GM19351 (cell line): ENCODE results near the gene CSMD2.

ENCODE experiments used
- ATAC-seq: cut with Tn5 transposase; IDR thresholded peaks from one replicate; pipeline ENCODE4 v1.9.1; 2021; ENCODE audit warnings: mild to moderate bottlenecking, moderate library complexity; ENCODE audit not compliant: unreplicated experiment

The CSMD2 gene

GRCh38 chr1:34013136-34013535, 151.9 kb downstream of the CSMD2 start:
- no peak for ATAC-seq

- ATAC-seq, result no peak
These were observed 155.6 kb downstream of the CSMD2 start for GRCh38 chr1:34009340-34009985.

GRCh38 chr1:34007760-34008159, 157.3 kb downstream of the CSMD2 start:
- ATAC-seq, result no peak

GRCh38 chr1:34005309-34005708, 159.7 kb downstream of the CSMD2 start:
- ATAC-seq, result no peak

GRCh38 chr1:34002810-34003209, 162.2 kb downstream of the CSMD2 start:
- ATAC-seq, result no peak

- no peak for ATAC-seq
These were observed 167.6 kb downstream of the CSMD2 start for GRCh38 chr1:33997127-33998036.

GRCh38 chr1:33996281-33996680, 168.7 kb downstream of the CSMD2 start:
- no peak for ATAC-seq

- ATAC-seq, result no peak
These were observed 171.7 kb downstream of the CSMD2 start for GRCh38 chr1:33993301-33993700.

- no peak for ATAC-seq
These were observed 174.7 kb downstream of the CSMD2 start for GRCh38 chr1:33990281-33990680.

GRCh38 chr1:33988161-33988560, 176.9 kb downstream of the CSMD2 start:
- no peak for ATAC-seq

- no peak for ATAC-seq
These were observed 178.5 kb downstream of the CSMD2 start for GRCh38 chr1:33986390-33987095.

GRCh38 chr1:33985656-33986055, 179.4 kb downstream of the CSMD2 start:
- ATAC-seq, result no peak

- ATAC-seq, result no peak
These were observed 180.0 kb downstream of the CSMD2 start for GRCh38 chr1:33984906-33985565.

GRCh38 chr1:33982419-33982818, 182.6 kb downstream of the CSMD2 start:
- no peak for ATAC-seq

GRCh38 chr1:33979341-33979740, 185.7 kb downstream of the CSMD2 start:
- ATAC-seq, result no peak

GRCh38 chr1:33975961-33976360, 189.1 kb downstream of the CSMD2 start:
- ATAC-seq, result no peak

GRCh38 chr1:33973799-33974545, 191.1 kb downstream of the CSMD2 start:
- no peak for ATAC-seq

- ATAC-seq, result no peak
These were observed 192.2 kb downstream of the CSMD2 start for GRCh38 chr1:33972676-33973395.

- no peak for ATAC-seq
These were observed 193.1 kb downstream of the CSMD2 start for GRCh38 chr1:33971913-33972312.
